Measurements from ENCODE around the gene RLN1. TPM values are rescaled to one million over a fixed set of nuclear protein-coding genes. Genes with fewer than 3 reads are reported as not detected.

Gene RLN1
- total and polyA plus RNA-seq, 2 donors (not counting 1 experiment from before 2014, with no cell fraction given), result 0.60 to 1.4 TPM

DNA sequence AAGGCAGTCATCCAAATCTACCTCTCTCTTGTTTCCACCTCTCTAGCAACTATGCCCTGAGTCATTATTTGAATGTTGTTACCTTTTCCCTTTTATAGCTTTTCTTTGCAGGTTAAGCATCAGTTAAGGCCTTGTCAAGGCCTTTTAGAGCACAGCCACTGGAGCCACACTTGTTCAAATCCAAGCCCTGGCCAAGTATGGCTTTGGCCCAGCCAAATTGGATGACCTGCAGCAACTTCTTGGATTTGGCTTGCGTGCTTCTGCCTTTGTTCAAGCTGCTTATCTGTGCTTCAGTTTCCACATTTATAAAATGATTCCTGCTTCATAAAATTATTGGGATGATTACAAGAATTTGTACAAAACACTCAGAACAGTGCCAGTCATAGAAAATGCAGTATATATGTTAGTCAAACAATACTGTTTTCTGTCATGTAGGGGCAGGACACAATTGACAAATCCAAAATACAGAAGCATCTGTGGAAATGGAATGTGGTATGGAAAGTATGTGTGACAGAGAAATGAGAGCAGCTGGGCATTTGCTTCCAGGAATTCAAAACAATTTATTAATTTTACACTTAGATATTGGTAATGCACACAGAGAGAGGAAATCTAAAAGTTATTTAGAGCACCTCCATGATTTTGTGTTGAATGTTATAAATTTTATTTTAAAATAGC, 17.9 kb upstream of the RLN1 start:
- no peak for TF ChIP-seq EZH2 (IDR thresholded peaks at IDR 0.05; ENCODE audit: borderline replicate concordance, insufficient read depth, low read depth, low read length, poor library complexity, severe bottlenecking)
- TF ChIP-seq, protein P1, sequence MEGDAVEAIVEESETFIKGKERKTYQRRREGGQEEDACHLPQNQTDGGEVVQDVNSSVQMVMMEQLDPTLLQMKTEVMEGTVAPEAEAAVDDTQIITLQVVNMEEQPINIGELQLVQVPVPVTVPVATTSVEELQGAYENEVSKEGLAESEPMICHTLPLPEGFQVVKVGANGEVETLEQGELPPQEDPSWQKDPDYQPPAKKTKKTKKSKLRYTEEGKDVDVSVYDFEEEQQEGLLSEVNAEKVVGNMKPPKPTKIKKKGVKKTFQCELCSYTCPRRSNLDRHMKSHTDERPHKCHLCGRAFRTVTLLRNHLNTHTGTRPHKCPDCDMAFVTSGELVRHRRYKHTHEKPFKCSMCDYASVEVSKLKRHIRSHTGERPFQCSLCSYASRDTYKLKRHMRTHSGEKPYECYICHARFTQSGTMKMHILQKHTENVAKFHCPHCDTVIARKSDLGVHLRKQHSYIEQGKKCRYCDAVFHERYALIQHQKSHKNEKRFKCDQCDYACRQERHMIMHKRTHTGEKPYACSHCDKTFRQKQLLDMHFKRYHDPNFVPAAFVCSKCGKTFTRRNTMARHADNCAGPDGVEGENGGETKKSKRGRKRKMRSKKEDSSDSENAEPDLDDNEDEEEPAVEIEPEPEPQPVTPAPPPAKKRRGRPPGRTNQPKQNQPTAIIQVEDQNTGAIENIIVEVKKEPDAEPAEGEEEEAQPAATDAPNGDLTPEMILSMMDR (IDR thresholded peaks at IDR 0.05), result no peak
- Histone ChIP-seq H3K4me3 (ENCODE audit: control extremely low read depth in 1 of 5, extremely low read depth in 1 of 5, insufficient read depth in 1 of 5, low read depth in 2 of 5, low read length in 4 of 5) (no peak overlapping the region), H3K27me3 (replicated peaks in 1 of 4; ENCODE audit: control extremely low read depth in 1 of 4, control insufficient read depth in 3 of 4, insufficient read depth in 4 of 4, low read length in 3 of 4) (no peaks in the 10 kb centered on the region), H3K4me2 (replicated peaks; ENCODE audit: low read depth, low read length, poor library complexity, severe bottlenecking) (no peak overlapping the region), H3K9me3 (ENCODE audit: control extremely low read depth in 1 of 3, control insufficient read depth in 2 of 3, insufficient read depth in 1 of 3, low read length in 2 of 3) (no peaks in the 10 kb centered on the region), H3K27ac (ENCODE audit: low read length in 2 of 2) (no peak overlapping the region), H4K20me1 (ENCODE audit: control insufficient read depth, insufficient read depth, low read length, poor library complexity, severe bottlenecking) (no peaks in the 10 kb centered on the region), H2AFZ (ENCODE audit: insufficient read depth, low read depth, low read length, poor library complexity, severe bottlenecking) (no peak overlapping the region), H3K79me2 (ENCODE audit: control insufficient read depth, insufficient read depth, low read length) (no peaks in the 10 kb centered on the region), H3K4me1 (ENCODE audit: control insufficient read depth in 2 of 2, insufficient read depth in 2 of 2, low read length in 2 of 2) (no peaks in the 10 kb centered on the region), H3K36me3 (replicated peaks in 1 of 2; ENCODE audit: control extremely low read depth in 1 of 2, control insufficient read depth in 1 of 2, extremely low read depth in 1 of 2, insufficient read depth in 2 of 2, low read length in 1 of 2) (peaks cover 0 to 3% of the 10 kb centered on the region in 2 experiments), H3K9ac (ENCODE audit: low read length) (no peak overlapping the region)
- ATAC-seq (ENCODE audit: low read depth) (no peak), DNase-seq (no peak)
- Mint-ChIP-seq H3K27ac (no peak overlapping the region), H3K4me1 (peaks cover 2% of the 10 kb centered on the region), H3K27me3 (no peaks in the 10 kb centered on the region), H3K4me3 (no peak overlapping the region), H3K9me3 (ENCODE audit: insufficient read depth) (no peaks in the 10 kb centered on the region)
- ChIA-PET POLR2A (no interaction called here), CTCF (no interaction called here)
- intact Hi-C loops (cut with micrococcal nuclease), result no loop called here
- WGBS (ENCODE audit: insufficient coverage), result no CpG with 5 or more reads among the region's 1 CpG

DNA sequence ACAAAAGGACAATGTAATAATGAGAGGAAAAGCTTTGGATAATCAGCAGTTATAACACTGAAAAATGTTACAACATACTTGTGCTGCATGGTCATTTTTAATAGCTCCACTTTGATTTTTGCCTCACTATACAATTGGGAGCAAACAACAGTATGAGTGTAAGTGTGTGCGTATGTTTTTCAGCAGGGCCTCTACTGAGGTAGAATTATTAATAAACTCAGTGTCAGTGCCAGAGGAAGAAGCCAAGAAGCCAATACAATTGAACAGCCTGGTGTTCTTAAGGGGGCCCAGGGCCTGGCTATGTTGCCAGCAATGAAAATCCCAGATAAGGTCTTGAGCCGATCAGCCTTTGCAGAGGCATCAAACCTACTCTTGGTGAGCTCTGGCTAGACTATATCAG, 16.1 kb upstream of the RLN1 start:
- H3K9me3 Mint-ChIP-seq (ENCODE audit: insufficient read depth), result peaks cover 3% of the 10 kb centered on the region
- no peak overlapping the region for H3K4me3 Mint-ChIP-seq
- H3K27ac Mint-ChIP-seq, result no peak overlapping the region
- no peaks in the 10 kb centered on the region for H3K27me3 Mint-ChIP-seq
- no peaks in the 10 kb centered on the region for H3K27me3 ChIP-seq (replicated peaks in 1 of 4; ENCODE audit: control extremely low read depth in 1 of 4, control insufficient read depth in 3 of 4, insufficient read depth in 4 of 4, low read length in 3 of 4)
- TF ChIP-seq, protein P1 (IDR thresholded peaks at IDR 0.05), result no peak
- TF ChIP-seq EZH2 (IDR thresholded peaks at IDR 0.05; ENCODE audit: borderline replicate concordance, insufficient read depth, low read depth, low read length, poor library complexity, severe bottlenecking), result no peak
- POLR2A ChIA-PET, result no interaction called here
- CTCF ChIA-PET, result no interaction called here
- no peak overlapping the region for H2AFZ ChIP-seq (ENCODE audit: insufficient read depth, low read depth, low read length, poor library complexity, severe bottlenecking)
- no peaks in the 10 kb centered on the region for H3K4me1 ChIP-seq (ENCODE audit: control insufficient read depth in 2 of 2, insufficient read depth in 2 of 2, low read length in 2 of 2)
- DNase-seq, result no peak
- no peak overlapping the region for H3K4me3 ChIP-seq (ENCODE audit: control extremely low read depth in 1 of 5, extremely low read depth in 1 of 5, insufficient read depth in 1 of 5, low read depth in 2 of 5, low read length in 4 of 5)
- no peaks in the 10 kb centered on the region for H4K20me1 ChIP-seq (ENCODE audit: control insufficient read depth, insufficient read depth, low read length, poor library complexity, severe bottlenecking)
- peaks cover 7% of the 10 kb centered on the region for H3K4me1 Mint-ChIP-seq
- no peak overlapping the region for H3K9ac ChIP-seq (ENCODE audit: low read length)
- no peak overlapping the region for H3K27ac ChIP-seq (ENCODE audit: low read length in 2 of 2)
- H3K36me3 ChIP-seq (replicated peaks in 1 of 2; ENCODE audit: control extremely low read depth in 1 of 2, control insufficient read depth in 1 of 2, extremely low read depth in 1 of 2, insufficient read depth in 2 of 2, low read length in 1 of 2), result peaks cover 0 to 3% of the 10 kb centered on the region in 2 experiments
- ATAC-seq (ENCODE audit: low read depth), result no peak
- H3K79me2 ChIP-seq (ENCODE audit: control insufficient read depth, insufficient read depth, low read length), result no peaks in the 10 kb centered on the region
- H3K9me3 ChIP-seq (ENCODE audit: control extremely low read depth in 1 of 3, control insufficient read depth in 2 of 3, insufficient read depth in 1 of 3, low read length in 2 of 3), result peaks cover 0 to 2% (median 0%) of the 10 kb centered on the region in 3 donors
- intact Hi-C loops (cut with micrococcal nuclease), result no loop called here
- WGBS (ENCODE audit: insufficient coverage), result 100% methylated on average over 1 of the region's 2 CpGs
- H3K4me2 ChIP-seq (replicated peaks; ENCODE audit: low read depth, low read length, poor library complexity, severe bottlenecking), result no peak overlapping the region
